Measurements from ENCODE around the gene GABRR3. TPM values are rescaled to one million over a fixed set of nuclear protein-coding genes. Genes with fewer than 3 reads are reported as not detected.
"Not testable (repeated sequence)": the region's sequence is repeated elsewhere in the genome, so short reads cannot be mapped to it uniquely, and the experiment has no call there.

The GABRR3 gene
- total RNA-seq, 4 donors from 2014 or later, result not detected

- peak; percentile 82 for ATAC-seq (ENCODE audit: low FRiP score)
- TF ChIP-seq, protein P1, sequence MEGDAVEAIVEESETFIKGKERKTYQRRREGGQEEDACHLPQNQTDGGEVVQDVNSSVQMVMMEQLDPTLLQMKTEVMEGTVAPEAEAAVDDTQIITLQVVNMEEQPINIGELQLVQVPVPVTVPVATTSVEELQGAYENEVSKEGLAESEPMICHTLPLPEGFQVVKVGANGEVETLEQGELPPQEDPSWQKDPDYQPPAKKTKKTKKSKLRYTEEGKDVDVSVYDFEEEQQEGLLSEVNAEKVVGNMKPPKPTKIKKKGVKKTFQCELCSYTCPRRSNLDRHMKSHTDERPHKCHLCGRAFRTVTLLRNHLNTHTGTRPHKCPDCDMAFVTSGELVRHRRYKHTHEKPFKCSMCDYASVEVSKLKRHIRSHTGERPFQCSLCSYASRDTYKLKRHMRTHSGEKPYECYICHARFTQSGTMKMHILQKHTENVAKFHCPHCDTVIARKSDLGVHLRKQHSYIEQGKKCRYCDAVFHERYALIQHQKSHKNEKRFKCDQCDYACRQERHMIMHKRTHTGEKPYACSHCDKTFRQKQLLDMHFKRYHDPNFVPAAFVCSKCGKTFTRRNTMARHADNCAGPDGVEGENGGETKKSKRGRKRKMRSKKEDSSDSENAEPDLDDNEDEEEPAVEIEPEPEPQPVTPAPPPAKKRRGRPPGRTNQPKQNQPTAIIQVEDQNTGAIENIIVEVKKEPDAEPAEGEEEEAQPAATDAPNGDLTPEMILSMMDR (IDR thresholded peaks at IDR 0.05), result no peak
- no peak for DNase-seq (ENCODE audit: low spot score)
Observed at GRCh38 chr3:98012979-98013378, 22.1 kb downstream of the GABRR3 start.

GRCh38 chr3:98010883-98011449, 24.1 kb downstream of the GABRR3 start:
- DNase-seq (ENCODE audit: low spot score); ATAC-seq (ENCODE audit: low FRiP score): not testable (repeated sequence)

GRCh38 chr3:98010194-98010882, 24.8 kb downstream of the GABRR3 start:
- no peak for ATAC-seq (ENCODE audit: low FRiP score)
- no peak for DNase-seq (ENCODE audit: low spot score)
- TF ChIP-seq, protein P1 (IDR thresholded peaks at IDR 0.05), result no peak

GRCh38 chr3:98008855-98009254, 26.3 kb downstream of the GABRR3 start:
- no peak for ATAC-seq (ENCODE audit: low FRiP score)
- TF ChIP-seq, protein P1 (IDR thresholded peaks at IDR 0.05), result no peak
- no peak for DNase-seq (ENCODE audit: low spot score)

GRCh38 chr3:98005438-98005837, 29.7 kb downstream of the GABRR3 start:
- TF ChIP-seq, protein P1 (IDR thresholded peaks at IDR 0.05), result no peak
- ATAC-seq (ENCODE audit: low FRiP score) (no peak), DNase-seq (ENCODE audit: low spot score) (no peak)

DNA sequence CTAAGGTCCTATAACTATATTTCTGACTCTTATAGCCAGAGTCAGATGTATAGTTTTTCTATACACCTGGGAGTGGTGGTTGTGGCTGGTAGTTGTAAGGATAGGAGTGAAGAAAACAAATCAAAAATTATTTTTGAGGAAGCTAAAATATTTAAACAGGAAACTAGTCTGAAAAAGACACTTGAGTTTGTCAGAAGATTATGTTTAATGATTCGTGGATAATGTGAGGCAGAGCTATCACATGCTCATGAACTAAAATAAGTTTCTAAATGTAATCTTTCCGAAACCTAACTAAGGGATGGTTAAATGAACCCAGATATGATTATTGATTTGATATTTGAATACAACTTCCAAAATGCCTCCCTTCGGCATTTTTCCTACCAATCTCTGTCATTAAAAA, 30.4 kb downstream of the GABRR3 start:
- DNase-seq (ENCODE audit: low spot score) (no peak), ATAC-seq (ENCODE audit: low FRiP score) (no peak)
- TF ChIP-seq, protein P1 (IDR thresholded peaks at IDR 0.05), result no peak

- TF ChIP-seq, protein P1 (IDR thresholded peaks at IDR 0.05), result no peak
- ATAC-seq (ENCODE audit: low FRiP score) (no peak), DNase-seq (ENCODE audit: low spot score) (no peak)
Observed at GRCh38 chr3:98003306-98003969, 31.7 kb downstream of the GABRR3 start.

All from omental fat pad (tissue), 4 donors.